ENCODE measurements around the gene SGSM2. TPM values are rescaled to one million over a fixed set of nuclear protein-coding genes. Genes with fewer than 3 reads are reported as not detected.

Gene SGSM2
- polyA plus RNA-seq, 1 donor from 2014 or later: 222 TPM

GRCh38 chr17:2351269-2351668 is 14.0 kb downstream of the SGSM2 start:
- no peak overlapping the region for H2AFZ ChIP-seq (ENCODE audit: low read depth, low read length)
- no peaks in the 10 kb centered on the region for H3K9me3 ChIP-seq (ENCODE audit: low read length)
- no peaks in the 10 kb centered on the region for H4K20me1 ChIP-seq (ENCODE audit: insufficient read depth)
- no peak overlapping the region for H3K4me2 ChIP-seq (ENCODE audit: low read length)
- no peak overlapping the region for H3K4me3 ChIP-seq (ENCODE audit: low read length)
- TF ChIP-seq RAD21 (conservative IDR thresholded peaks at IDR 0.05): no peak
- no peak for TF ChIP-seq EZH2 (IDR thresholded peaks at IDR 0.05; ENCODE audit: borderline replicate concordance, insufficient read depth, low read length, poor library complexity, severe bottlenecking)
- no peak for TF ChIP-seq POLR2AphosphoS5 (IDR thresholded peaks at IDR 0.05)
- TF ChIP-seq MXI1 (conservative IDR thresholded peaks at IDR 0.05; ENCODE audit: poor library complexity, severe bottlenecking): no peak
- TF ChIP-seq CTCF (IDR thresholded peaks at IDR 0.05; ENCODE audit: poor library complexity, severe bottlenecking): no peak
- TF ChIP-seq EP300 (conservative IDR thresholded peaks at IDR 0.05; ENCODE audit: poor library complexity, severe bottlenecking): no peak
- TF ChIP-seq TAF1 (IDR thresholded peaks at IDR 0.05; ENCODE audit: low read depth): no peak
- TF ChIP-seq REST (IDR thresholded peaks at IDR 0.05; ENCODE audit: borderline replicate concordance): no peak
- no peak for TF ChIP-seq SMC3 (conservative IDR thresholded peaks at IDR 0.05; ENCODE audit: poor library complexity)
- H3K27me3 ChIP-seq (ENCODE audit: insufficient read depth, low read depth, low read length): no peaks in the 10 kb centered on the region
- H3K79me2 ChIP-seq (replicated peaks; ENCODE audit: insufficient read depth, low read length): no peaks in the 10 kb centered on the region
- no peaks in the 10 kb centered on the region for H3F3A ChIP-seq (ENCODE audit: insufficient read depth, low read length, poor library complexity, severe bottlenecking)
- H3K9ac ChIP-seq (ENCODE audit: low read length): no peak overlapping the region
- H3K9me2 ChIP-seq (ENCODE audit: insufficient read depth, low read length): no peaks in the 10 kb centered on the region
- H3K27ac ChIP-seq (ENCODE audit: low read length): no peak overlapping the region
- no peaks in the 10 kb centered on the region for H3K36me3 ChIP-seq (ENCODE audit: insufficient read depth, low read length)

GRCh38 chr17:2354311-2354710 is 17.0 kb downstream of the SGSM2 start:
- Histone ChIP-seq H3F3A (ENCODE audit: insufficient read depth, low read length, poor library complexity, severe bottlenecking) (no peaks in the 10 kb centered on the region), H3K27ac (ENCODE audit: low read length) (no peak overlapping the region)

More at GRCh38 chr17:2354311-2354710, 17.0 kb downstream of the SGSM2 start:
- Histone ChIP-seq H3K4me3 (ENCODE audit: low read length) (no peak overlapping the region), H3K9me2 (ENCODE audit: insufficient read depth, low read length) (no peaks in the 10 kb centered on the region), H3K9me3 (ENCODE audit: low read length) (no peaks in the 10 kb centered on the region), H3K36me3 (ENCODE audit: insufficient read depth, low read length) (no peaks in the 10 kb centered on the region), H3K79me2 (replicated peaks; ENCODE audit: insufficient read depth, low read length) (no peaks in the 10 kb centered on the region), H3K27me3 (ENCODE audit: insufficient read depth, low read depth, low read length) (no peaks in the 10 kb centered on the region), H4K20me1 (ENCODE audit: insufficient read depth) (no peaks in the 10 kb centered on the region), H2AFZ (ENCODE audit: low read depth, low read length) (no peak overlapping the region), H3K4me2 (ENCODE audit: low read length) (no peak overlapping the region), H3K9ac (ENCODE audit: low read length) (no peak overlapping the region)
- TF ChIP-seq POLR2AphosphoS5 (IDR thresholded peaks at IDR 0.05) (no peak), REST (IDR thresholded peaks at IDR 0.05; ENCODE audit: borderline replicate concordance) (no peak), EP300 (conservative IDR thresholded peaks at IDR 0.05; ENCODE audit: poor library complexity, severe bottlenecking) (no peak), TAF1 (IDR thresholded peaks at IDR 0.05; ENCODE audit: low read depth) (no peak), EZH2 (IDR thresholded peaks at IDR 0.05; ENCODE audit: borderline replicate concordance, insufficient read depth, low read length, poor library complexity, severe bottlenecking) (no peak), SMC3 (conservative IDR thresholded peaks at IDR 0.05; ENCODE audit: poor library complexity) (no peak), MXI1 (conservative IDR thresholded peaks at IDR 0.05; ENCODE audit: poor library complexity, severe bottlenecking) (no peak)
